ENCODE measurements around the gene ZNF652.

ZNF652 gene

DNA sequence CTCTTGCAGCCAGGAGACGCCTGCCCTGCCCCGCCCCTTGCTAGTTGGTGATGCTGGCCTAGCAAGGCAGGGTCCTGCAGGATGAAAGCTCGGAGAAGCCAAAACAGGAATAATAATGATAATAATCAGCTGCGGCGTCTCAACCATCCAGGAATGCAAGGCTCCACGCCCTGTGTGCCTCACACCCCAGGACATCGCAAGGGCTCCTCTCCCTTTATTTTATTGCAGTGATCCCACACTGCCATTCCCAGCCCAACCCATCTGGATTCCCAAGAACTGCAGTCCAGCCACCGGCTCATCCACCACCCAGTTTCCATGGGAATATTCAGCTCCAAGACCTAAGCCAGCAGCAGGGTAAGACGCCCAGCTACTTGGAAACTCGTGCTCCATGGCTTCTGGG is 21.0 kb upstream of the ZNF652 start:
- Histone ChIP-seq H3K36me3 (replicated peaks; ENCODE audit: low read depth, low read length) (no peaks in the 10 kb centered on the region), H3K4me2 (ENCODE audit: low read length) (no peak overlapping the region), H3K79me2 (ENCODE audit: low read length) (no peaks in the 10 kb centered on the region), H3K9ac (ENCODE audit: low read length) (no peak overlapping the region), H3K4me1 (ENCODE audit: low read length) (peaks cover 5% of the 10 kb centered on the region), H2AFZ (ENCODE audit: low read depth, low read length) (no peak overlapping the region), H3K27me3 (ENCODE audit: low read depth, low read length) (no peaks in the 10 kb centered on the region; the same call in 1 of the 2 replicates), H4K20me1 (ENCODE audit: insufficient read depth, low read length) (no peaks in the 10 kb centered on the region), H3K9me3 (ENCODE audit: insufficient read depth, low read length) (no peaks in the 10 kb centered on the region), H3K27ac (ENCODE audit: low read length) (no peak overlapping the region), H3K4me3 (ENCODE audit: low read length) (no peak overlapping the region)
- TF ChIP-seq, protein P1, sequence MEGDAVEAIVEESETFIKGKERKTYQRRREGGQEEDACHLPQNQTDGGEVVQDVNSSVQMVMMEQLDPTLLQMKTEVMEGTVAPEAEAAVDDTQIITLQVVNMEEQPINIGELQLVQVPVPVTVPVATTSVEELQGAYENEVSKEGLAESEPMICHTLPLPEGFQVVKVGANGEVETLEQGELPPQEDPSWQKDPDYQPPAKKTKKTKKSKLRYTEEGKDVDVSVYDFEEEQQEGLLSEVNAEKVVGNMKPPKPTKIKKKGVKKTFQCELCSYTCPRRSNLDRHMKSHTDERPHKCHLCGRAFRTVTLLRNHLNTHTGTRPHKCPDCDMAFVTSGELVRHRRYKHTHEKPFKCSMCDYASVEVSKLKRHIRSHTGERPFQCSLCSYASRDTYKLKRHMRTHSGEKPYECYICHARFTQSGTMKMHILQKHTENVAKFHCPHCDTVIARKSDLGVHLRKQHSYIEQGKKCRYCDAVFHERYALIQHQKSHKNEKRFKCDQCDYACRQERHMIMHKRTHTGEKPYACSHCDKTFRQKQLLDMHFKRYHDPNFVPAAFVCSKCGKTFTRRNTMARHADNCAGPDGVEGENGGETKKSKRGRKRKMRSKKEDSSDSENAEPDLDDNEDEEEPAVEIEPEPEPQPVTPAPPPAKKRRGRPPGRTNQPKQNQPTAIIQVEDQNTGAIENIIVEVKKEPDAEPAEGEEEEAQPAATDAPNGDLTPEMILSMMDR (IDR thresholded peaks at IDR 0.05; ENCODE audit: low read depth, low read length): no peak
- TF ChIP-seq EZH2phosphoT487 (IDR thresholded peaks at IDR 0.05; ENCODE audit: low read depth): no peak

DNA sequence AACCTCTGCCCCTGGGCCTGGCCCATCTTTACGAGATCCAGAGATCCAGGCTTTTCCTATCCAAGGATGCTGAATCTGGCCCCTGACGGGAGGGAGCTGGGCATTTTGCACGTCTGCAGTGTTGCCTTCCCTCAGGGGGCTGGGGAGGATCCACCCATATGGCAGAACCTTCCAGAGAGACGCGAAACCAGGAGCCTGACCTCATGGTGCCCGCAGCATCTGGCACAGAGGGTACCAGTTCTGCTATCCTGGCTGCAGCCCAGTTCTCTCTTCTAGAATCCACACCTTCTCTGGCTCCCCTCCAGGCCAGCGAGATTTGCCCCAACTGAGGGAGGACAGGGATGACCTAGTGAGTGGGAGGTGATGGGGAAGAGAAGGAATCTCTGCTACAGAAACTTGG is 20.5 kb upstream of the ZNF652 start:
- no peaks in the 10 kb centered on the region for H4K20me1 ChIP-seq (ENCODE audit: insufficient read depth, low read length)
- no peaks in the 10 kb centered on the region; the same call in 1 of the 2 replicates for H3K27me3 ChIP-seq (ENCODE audit: low read depth, low read length)
- no peak overlapping the region for H3K4me2 ChIP-seq (ENCODE audit: low read length)
- H3K4me1 ChIP-seq (ENCODE audit: low read length): no peaks in the 10 kb centered on the region
- H3K4me3 ChIP-seq (ENCODE audit: low read length): no peak overlapping the region
- no peak overlapping the region for H3K27ac ChIP-seq (ENCODE audit: low read length)
- H3K9me3 ChIP-seq (ENCODE audit: insufficient read depth, low read length): no peaks in the 10 kb centered on the region
- H3K36me3 ChIP-seq (replicated peaks; ENCODE audit: low read depth, low read length): no peaks in the 10 kb centered on the region
- H3K79me2 ChIP-seq (ENCODE audit: low read length): no peaks in the 10 kb centered on the region
- H3K9ac ChIP-seq (ENCODE audit: low read length): no peak overlapping the region
- no peak overlapping the region for H2AFZ ChIP-seq (ENCODE audit: low read depth, low read length)
- TF ChIP-seq, protein P1 (IDR thresholded peaks at IDR 0.05; ENCODE audit: low read depth, low read length): no peak
- no peak for TF ChIP-seq EZH2phosphoT487 (IDR thresholded peaks at IDR 0.05; ENCODE audit: low read depth)

DNA sequence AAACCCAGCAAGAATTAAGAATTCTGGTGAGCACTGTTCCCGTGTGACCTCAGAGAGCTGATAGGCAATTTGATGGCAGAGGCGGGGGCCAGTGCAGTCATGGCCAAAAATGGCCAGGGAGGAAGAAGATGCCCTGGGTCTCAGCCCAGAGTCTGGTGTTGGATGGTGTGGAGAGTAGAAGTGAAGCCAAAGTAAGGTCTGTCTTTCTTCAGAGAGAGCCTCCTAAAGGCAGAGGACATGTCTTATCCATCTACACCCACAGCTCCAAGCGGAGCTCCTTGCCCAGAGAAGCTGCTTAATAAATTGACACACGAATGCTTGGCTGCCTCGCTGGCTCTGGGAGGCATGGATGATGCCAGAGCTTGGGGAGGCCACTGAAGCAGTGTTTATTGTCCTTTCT is 19.7 kb upstream of the ZNF652 start:
- Histone ChIP-seq H3K9ac (ENCODE audit: low read length) (no peak overlapping the region), H2AFZ (ENCODE audit: low read depth, low read length) (no peak overlapping the region), H3K4me3 (ENCODE audit: low read length) (no peak overlapping the region), H3K9me3 (ENCODE audit: insufficient read depth, low read length) (no peaks in the 10 kb centered on the region), H3K36me3 (replicated peaks; ENCODE audit: low read depth, low read length) (no peaks in the 10 kb centered on the region), H3K79me2 (ENCODE audit: low read length) (no peaks in the 10 kb centered on the region), H3K4me1 (ENCODE audit: low read length) (no peaks in the 10 kb centered on the region), H3K4me2 (ENCODE audit: low read length) (no peak overlapping the region), H3K27me3 (ENCODE audit: low read depth, low read length) (no peaks in the 10 kb centered on the region; the same call in 1 of the 2 replicates), H3K27ac (ENCODE audit: low read length) (no peak overlapping the region), H4K20me1 (ENCODE audit: insufficient read depth, low read length) (no peaks in the 10 kb centered on the region)
- no peak for TF ChIP-seq EZH2phosphoT487 (IDR thresholded peaks at IDR 0.05; ENCODE audit: low read depth)
- TF ChIP-seq, protein P1 (IDR thresholded peaks at IDR 0.05; ENCODE audit: low read depth, low read length): no peak

DNA sequence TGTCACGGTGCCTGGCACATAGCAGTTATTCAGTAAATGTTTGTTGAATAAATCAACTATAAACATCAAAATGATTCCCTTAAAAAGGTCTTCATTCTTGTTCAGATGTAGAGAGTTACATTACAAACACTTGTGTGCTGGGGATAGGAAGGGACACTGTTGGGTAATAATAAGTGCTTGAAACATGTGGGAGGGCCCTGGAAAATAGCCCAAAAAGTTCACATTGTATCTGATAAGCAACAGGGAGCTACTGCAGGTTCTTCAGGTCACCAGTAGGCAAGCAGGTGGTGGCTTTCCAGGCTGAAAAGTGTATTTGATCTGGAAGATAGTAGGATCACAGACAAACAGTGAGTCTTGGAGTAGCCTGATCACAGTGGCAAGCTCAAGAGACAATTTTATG is 19.0 kb upstream of the ZNF652 start:
- H3K4me3 ChIP-seq (ENCODE audit: low read length): no peak overlapping the region
- H3K4me1 ChIP-seq (ENCODE audit: low read length): no peaks in the 10 kb centered on the region
- no peak overlapping the region for H3K9ac ChIP-seq (ENCODE audit: low read length)
- H3K79me2 ChIP-seq (ENCODE audit: low read length): no peaks in the 10 kb centered on the region
- no peaks in the 10 kb centered on the region for H4K20me1 ChIP-seq (ENCODE audit: insufficient read depth, low read length)
- H3K4me2 ChIP-seq (ENCODE audit: low read length): no peak overlapping the region
- no peaks in the 10 kb centered on the region for H3K9me3 ChIP-seq (ENCODE audit: insufficient read depth, low read length)
- H2AFZ ChIP-seq (ENCODE audit: low read depth, low read length): no peak overlapping the region
- H3K27ac ChIP-seq (ENCODE audit: low read length): no peak overlapping the region
- no peaks in the 10 kb centered on the region; the same call in 1 of the 2 replicates for H3K27me3 ChIP-seq (ENCODE audit: low read depth, low read length)
- no peaks in the 10 kb centered on the region for H3K36me3 ChIP-seq (replicated peaks; ENCODE audit: low read depth, low read length)
- no peak for TF ChIP-seq EZH2phosphoT487 (IDR thresholded peaks at IDR 0.05; ENCODE audit: low read depth)
- TF ChIP-seq, protein P1 (IDR thresholded peaks at IDR 0.05; ENCODE audit: low read depth, low read length): no peak

Data from OCI-LY3 (cell line).